Parathyroid adenoma (tissue), 2 donors: ENCODE data around the gene MAD1L1.

ENCODE experiments used
- H2AFZ ChIP-seq: fragments of 300-600 bp; sonication (generic); one replicate; pipeline ENCODE4 v1.7.0; 2017; ENCODE audit warnings: antibody characterized with exemption, mild to moderate bottlenecking
- H3K27ac ChIP-seq: fragments of 300-600 bp; sonication (generic); one replicate; pipeline ENCODE4 v1.7.0; 2017
- H3K27me3 ChIP-seq: fragments of 300-600 bp; sonication (generic); one replicate; pipeline ENCODE4 v1.7.0; 2017; ENCODE audit warnings: low read length; ENCODE audit not compliant: control insufficient read depth, insufficient read depth
- H3K36me3 ChIP-seq: fragments of 300-600 bp; sonication (generic); one replicate; pipeline ENCODE4 v1.7.0; 2017; ENCODE audit warnings: low read length; ENCODE audit not compliant: control insufficient read depth, insufficient read depth
- H3K4me1 ChIP-seq: fragments of 300-600 bp; sonication (generic); one replicate; pipeline ENCODE4 v1.7.0; 2017; ENCODE audit warnings: control low read depth
- H3K4me2 ChIP-seq: fragments of 300-600 bp; sonication (generic); one replicate; pipeline ENCODE4 v1.7.0; 2017; ENCODE audit warnings: low read length
- H3K4me3 ChIP-seq: fragments of 300-600 bp; sonication (generic); one replicate; pipeline ENCODE4 v1.7.0; 2017; ENCODE audit warnings: low read depth, low read length
- H3K79me2 ChIP-seq: fragments of 300-600 bp; sonication (generic); one replicate; pipeline ENCODE4 v1.7.0; 2017; ENCODE audit warnings: control low read depth
- H3K9ac ChIP-seq: fragments of 300-600 bp; sonication (generic); one replicate; pipeline ENCODE4 v1.7.0; 2017; ENCODE audit warnings: mild to moderate bottlenecking
- H3K9me3 ChIP-seq: fragments of 300-600 bp; sonication (generic); one replicate; pipeline ENCODE4 v1.7.0; 2017; ENCODE audit warnings: low read length; ENCODE audit not compliant: control insufficient read depth
- CTCF ChIP-seq: fragments of 300-600 bp; sonication (generic); IDR thresholded peaks from one replicate; pipeline ENCODE4 v1.7.0; 2017; ENCODE audit warnings: antibody characterized with exemption, mild to moderate bottlenecking
- donor health status: primary hyperparathyroidism.

Gene MAD1L1

DNA sequence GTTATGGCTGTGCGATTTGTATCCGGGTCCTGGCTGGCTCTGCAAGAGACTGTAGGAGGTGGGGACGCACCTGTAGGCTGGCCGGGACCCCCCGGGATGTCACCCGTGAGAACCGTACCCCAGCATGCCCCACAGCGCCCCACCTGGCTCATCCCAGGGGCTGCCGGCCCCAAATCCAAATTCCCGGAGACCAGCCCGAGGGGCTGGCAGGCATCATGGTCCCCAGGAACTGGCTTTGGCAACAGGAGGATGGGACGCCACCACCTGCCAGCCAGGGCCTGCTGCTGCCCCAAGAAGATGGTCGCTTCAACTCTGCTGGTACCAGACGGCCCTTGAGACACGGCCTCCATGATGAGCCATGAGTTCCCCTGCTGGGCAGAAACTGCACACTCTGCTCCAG is 323.3 kb downstream of the MAD1L1 start:
- Histone ChIP-seq H3K9me3 (no peaks in the 10 kb centered on the region), H3K4me2 (no peak overlapping the region), H3K4me1 (no peaks in the 10 kb centered on the region), H3K4me3 (no peak overlapping the region), H2AFZ (no peak overlapping the region), H3K27me3 (no peaks in the 10 kb centered on the region), H3K36me3 (no peaks in the 10 kb centered on the region), H3K9ac (no peak overlapping the region), H3K27ac (no peak overlapping the region), H3K79me2 (no peaks in the 10 kb centered on the region)
- TF ChIP-seq CTCF: no peak

- Histone ChIP-seq H3K4me2 (no peak overlapping the region), H3K4me1 (no peaks in the 10 kb centered on the region), H3K9me3 (no peaks in the 10 kb centered on the region), H3K79me2 (no peaks in the 10 kb centered on the region), H3K36me3 (no peaks in the 10 kb centered on the region), H3K27ac (no peak overlapping the region), H3K27me3 (no peaks in the 10 kb centered on the region), H3K9ac (no peak overlapping the region), H3K4me3 (no peak overlapping the region), H2AFZ (no peak overlapping the region)
- no peak for TF ChIP-seq CTCF
Observed at GRCh38 chr7:1908823-1909420, 323.8 kb downstream of the MAD1L1 start.

DNA sequence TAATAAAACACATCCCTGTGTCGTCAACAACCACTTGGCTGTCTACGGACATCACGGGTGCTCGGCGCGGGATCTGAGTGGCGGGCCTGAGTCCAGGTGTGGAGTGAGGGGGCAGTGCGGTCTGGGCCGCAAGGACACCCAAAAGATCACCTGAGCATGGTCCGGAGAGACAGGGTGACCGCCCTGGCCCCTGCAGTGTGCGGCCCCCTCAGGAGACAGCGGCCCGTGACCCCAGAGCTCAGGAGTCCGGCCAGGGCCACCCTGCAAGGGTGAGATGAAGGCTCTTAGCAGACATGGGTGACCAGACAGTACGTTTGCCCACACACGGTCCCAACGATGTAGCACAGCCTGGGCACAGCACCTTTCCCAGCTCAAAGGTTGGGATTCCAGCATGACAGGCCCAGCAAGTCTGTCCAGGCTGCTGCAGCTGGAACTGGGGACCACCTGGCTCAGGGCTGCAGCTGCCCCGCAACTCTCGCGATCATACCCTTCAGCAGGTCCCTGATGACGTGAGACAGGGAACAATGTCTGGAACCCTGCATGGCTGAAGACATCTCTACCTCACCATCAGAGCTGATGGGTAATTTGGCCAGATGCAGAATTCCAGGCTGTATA is 324.9 kb downstream of the MAD1L1 start:
- H3K27ac ChIP-seq: no peak overlapping the region
- H3K79me2 ChIP-seq: no peaks in the 10 kb centered on the region
- H3K4me2 ChIP-seq: no peak overlapping the region
- H2AFZ ChIP-seq: no peak overlapping the region
- H3K36me3 ChIP-seq: no peaks in the 10 kb centered on the region
- H3K4me3 ChIP-seq: no peak overlapping the region
- no peaks in the 10 kb centered on the region for H3K4me1 ChIP-seq
- H3K27me3 ChIP-seq: no peaks in the 10 kb centered on the region
- H3K9ac ChIP-seq: no peak overlapping the region
- TF ChIP-seq CTCF: no peak
- H3K9me3 ChIP-seq: no peaks in the 10 kb centered on the region

- Histone ChIP-seq H3K36me3 (no peaks in the 10 kb centered on the region), H3K9me3 (no peaks in the 10 kb centered on the region), H3K79me2 (no peaks in the 10 kb centered on the region), H2AFZ (no peak overlapping the region), H3K9ac (no peak overlapping the region), H3K4me1 (no peaks in the 10 kb centered on the region), H3K27ac (no peak overlapping the region), H3K27me3 (no peaks in the 10 kb centered on the region), H3K4me2 (no peak overlapping the region), H3K4me3 (no peak overlapping the region)
- TF ChIP-seq CTCF: no peak
Observed at GRCh38 chr7:1906988-1907745, 325.6 kb downstream of the MAD1L1 start.
